ENCODE measurements around the gene POR.

DNA sequence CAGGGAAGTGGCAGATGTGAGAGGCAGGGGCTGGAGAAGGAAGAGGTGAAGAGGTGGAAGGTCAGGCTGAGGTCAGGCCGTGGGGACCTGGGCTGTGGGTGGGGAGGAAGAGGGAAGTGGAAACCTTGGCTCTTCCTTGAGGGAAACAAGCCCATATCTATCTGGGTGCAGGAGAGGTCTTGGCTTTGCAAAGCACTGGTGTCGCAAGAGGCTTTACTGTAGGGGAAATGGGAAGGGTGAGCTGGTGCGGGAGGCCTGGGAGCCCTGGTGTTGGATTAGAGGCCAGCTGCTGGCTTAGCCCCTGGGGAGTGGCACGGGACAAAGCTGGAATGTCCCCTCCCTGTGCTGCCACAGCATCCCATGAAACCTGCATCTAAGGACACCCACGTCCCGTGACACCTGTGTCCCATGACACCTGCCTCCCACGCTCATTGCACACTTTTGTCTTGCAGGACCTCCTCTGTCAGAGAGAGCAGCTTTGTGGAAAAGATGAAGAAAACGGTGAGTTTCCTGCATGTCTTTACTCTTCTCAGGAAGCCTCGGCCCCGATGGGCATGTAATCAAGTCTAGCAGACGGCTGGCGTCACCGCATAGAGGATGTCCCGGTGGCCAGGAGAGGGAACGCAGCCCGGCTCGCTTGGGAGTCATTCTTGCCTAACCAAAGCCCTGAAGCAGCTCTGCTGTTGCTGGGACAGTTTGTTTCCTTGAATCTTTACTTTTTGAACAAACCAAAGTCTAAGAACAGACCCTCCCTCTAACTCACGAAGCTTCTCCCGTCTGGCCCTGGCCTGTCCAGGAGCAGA lies 57.2 kb downstream of the POR start:
- TF ChIP-seq, protein P1, sequence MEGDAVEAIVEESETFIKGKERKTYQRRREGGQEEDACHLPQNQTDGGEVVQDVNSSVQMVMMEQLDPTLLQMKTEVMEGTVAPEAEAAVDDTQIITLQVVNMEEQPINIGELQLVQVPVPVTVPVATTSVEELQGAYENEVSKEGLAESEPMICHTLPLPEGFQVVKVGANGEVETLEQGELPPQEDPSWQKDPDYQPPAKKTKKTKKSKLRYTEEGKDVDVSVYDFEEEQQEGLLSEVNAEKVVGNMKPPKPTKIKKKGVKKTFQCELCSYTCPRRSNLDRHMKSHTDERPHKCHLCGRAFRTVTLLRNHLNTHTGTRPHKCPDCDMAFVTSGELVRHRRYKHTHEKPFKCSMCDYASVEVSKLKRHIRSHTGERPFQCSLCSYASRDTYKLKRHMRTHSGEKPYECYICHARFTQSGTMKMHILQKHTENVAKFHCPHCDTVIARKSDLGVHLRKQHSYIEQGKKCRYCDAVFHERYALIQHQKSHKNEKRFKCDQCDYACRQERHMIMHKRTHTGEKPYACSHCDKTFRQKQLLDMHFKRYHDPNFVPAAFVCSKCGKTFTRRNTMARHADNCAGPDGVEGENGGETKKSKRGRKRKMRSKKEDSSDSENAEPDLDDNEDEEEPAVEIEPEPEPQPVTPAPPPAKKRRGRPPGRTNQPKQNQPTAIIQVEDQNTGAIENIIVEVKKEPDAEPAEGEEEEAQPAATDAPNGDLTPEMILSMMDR (conservative IDR thresholded peaks at IDR 0.05; ENCODE audit: low read depth, low read length) = 0 out of 2 replicates have a peak, but pooled peaks have one; percentile 13
- no peak for TF ChIP-seq EZH2 (IDR thresholded peaks at IDR 0.05; ENCODE audit: borderline replicate concordance, low read depth, low read length, poor library complexity, severe bottlenecking)

Measured in A673 (cell line).